Stimulated activated CD8-positive, alpha-beta memory T cell treated with anti-CD3 and anti-CD28 coated beads, Interleukin-12 subunit alpha, Interleukin-12 subunit beta, amount 100 ng/mL, for 24 hours (primary cell): ENCODE data around the gene UBAP1.
"Not testable (repeated sequence)": the region's sequence is repeated elsewhere in the genome, so short reads cannot be mapped to it uniquely, and the experiment has no call there.

Experiments
- DNase-seq: peaks from one replicate; pipeline ENCODE4 v3.0.0-alpha.2; 2020; ENCODE audit errors: extremely low read depth

The UBAP1 gene

DNA sequence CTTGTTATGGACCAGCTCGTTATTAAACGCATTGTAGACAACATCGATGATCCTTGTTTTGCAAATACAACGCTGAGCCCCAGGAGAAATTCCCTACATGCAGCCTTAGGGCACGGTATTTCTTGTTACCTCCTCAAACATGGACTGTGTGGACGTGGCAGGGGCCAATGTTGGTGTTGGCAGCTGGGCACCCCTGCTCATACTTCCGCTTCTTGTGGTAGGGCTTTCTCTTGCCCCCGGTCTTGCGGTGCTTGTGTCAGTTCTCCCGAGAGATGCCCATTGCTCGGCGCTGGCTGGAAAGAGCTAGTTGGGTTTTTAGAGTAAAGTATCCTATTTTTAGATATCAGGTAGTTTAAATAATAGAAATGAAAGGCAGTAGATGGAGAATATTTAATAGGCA is 45.5 kb downstream of the UBAP1 start:
- DNase-seq: no peak

DNA sequence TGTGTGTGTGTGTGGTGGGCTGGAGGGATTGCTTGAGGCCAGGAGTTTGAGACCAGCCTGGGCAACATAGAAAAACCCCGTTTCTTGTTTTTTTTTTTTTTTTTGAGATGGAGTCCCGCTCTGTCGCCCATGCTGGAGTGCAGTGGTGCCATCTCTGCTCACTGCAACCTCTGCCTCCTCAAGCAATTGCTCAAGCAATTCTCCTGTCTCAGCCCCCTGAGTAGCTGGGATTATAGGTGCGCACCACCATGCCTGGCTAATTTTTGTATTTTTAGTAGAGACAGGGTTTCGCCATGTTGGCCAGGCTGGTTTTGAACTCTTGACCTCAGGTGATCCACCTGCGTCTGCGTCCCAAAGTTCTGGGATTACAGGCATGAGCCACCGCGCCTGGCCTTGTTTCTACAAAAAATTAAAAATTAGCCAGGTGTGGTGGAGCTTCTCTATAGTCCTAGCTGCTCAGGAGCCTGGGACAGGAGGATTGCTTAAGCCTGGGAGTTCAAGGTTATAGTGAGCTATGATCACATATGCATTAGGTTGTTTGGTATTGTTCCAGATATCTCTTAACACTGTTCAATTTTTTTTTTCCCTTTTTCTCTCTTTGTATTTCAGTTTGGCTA is 47.4 kb downstream of the UBAP1 start:
- not testable (repeated sequence) for DNase-seq

DNA sequence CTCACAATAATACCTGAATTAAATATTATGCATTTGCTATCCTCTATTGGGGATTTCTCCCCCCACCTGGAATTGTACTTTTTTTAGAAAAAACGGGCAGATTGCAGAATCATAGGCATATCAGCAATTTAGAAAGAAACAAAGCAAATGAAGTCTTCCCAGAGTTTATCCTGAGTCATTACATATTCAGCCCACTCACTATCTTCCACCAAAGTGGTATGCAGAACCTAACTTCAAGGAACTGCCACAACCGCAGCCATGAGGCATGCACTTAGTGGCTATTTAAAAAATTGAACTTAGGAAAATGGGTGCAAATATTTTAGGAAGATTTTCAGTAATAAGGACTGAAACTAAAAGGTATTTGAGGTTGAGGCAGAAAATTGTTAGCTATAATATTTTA is 48.6 kb downstream of the UBAP1 start:
- no peak for DNase-seq

DNA sequence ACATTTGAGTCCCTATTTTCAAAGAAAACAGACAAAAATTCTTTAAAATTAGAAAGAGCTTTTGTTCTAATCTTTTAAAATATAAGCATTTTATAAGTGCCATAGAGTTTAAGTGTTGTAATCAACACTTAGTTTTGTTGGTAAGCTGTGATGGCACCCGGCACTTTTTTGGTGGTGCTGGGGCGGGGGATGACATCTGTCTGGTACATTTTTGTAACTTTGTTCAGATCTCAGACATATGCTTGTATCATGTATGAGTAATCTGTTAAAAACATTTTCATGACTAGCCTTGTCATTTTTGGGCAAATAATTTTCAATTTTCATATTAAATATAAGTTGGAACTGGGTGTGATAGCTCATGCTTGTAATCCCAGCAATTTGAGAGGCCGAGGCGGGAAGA is 51.7 kb downstream of the UBAP1 start:
- no peak for DNase-seq

DNA sequence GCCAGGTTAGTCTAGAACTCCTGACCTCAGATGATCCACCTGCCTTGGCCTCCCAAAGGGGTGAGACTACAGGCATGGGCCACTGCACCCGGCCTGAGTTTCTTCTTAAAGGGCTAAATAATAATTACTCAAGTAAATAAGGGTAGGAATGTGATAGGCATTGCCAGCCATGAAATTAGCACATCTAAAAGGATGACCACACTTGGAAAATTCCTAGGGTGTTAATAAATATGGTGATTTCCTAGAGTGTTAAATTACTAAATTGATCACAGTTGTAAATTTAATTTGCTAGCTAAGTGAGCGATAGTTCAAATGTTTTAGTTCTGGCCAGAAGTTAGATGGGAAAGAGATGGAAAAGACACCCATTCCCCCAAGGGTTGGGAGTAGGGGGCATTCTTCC is 53.4 kb downstream of the UBAP1 start:
- no peak for DNase-seq

DNA sequence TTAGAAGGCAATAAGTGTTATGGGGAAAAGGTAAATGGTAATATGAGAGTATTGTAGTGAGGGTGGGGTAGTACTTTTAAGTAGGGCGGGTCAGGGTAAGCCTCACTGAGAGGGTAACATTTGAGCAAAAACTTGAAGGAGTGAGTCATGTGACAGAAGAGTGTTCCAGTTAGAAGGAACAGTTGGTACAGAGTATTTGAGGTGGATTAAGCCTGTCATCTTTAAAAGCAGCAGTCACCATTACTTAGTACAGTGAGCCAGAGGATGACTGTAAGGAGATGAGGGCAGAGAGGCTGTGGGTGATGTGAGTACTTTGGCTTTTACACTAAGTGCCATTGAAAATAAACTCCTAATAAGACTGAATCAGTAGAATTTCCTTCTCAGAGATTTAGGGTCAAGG is 54.8 kb downstream of the UBAP1 start:
- DNase-seq: no peak

DNA sequence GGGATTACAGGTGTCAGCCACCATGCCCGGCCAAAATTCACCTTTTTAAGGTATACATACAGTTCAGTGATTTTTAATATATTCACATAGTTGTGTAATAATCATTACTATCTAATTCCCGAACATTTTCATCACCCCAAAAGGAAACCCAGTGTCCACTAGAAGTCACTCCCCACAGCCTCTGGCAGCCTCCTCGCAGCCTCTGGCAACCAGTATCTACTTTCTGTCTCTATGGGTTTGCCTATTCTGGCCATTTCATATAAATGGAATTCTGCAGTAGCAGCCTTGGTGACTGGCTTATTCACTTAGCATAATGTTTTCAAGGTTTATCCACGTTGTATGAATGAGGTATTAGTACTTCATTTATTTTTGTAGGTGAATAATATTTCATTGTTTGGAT is 59.0 kb downstream of the UBAP1 start:
- DNase-seq: no peak

DNA sequence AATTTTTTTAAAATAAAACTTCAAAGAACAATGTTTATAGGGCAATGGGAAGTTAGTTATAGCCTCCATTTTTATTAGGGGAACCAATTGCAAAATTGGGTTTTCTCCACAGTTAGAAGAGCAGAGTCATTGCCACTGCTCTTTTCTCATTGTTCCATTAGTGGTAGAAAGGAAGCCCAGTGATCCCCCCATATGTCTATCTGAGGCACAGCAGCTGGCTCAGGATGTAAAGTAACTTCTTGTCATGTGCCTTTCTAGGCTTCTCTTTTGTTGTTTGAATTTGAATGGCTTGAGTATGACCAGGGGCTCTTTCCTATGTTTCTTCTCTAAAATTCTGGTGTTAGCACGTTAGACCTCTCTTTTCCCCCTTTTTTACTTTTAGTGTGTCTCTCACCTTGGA is 61.2 kb downstream of the UBAP1 start:
- no peak for DNase-seq

DNA sequence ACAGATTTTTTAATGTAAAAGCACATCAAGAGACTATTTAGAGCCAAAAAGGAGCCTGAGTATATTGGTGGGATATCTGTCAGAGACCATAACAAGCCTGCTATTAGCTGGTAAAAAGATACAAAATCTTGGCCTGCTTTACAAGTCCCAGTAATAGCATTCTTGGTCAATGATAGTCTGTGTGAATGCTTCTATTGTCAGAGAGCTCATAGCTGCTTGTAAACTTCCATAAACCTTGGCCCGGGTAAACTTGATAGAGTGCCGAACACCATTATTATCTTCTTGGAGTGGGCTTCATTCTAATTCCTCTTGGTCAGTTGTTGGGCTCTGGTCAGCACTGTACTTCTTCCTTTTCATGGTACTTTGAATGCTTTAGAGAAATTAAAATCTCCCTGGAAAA is 64.0 kb downstream of the UBAP1 start:
- DNase-seq: no peak

DNA sequence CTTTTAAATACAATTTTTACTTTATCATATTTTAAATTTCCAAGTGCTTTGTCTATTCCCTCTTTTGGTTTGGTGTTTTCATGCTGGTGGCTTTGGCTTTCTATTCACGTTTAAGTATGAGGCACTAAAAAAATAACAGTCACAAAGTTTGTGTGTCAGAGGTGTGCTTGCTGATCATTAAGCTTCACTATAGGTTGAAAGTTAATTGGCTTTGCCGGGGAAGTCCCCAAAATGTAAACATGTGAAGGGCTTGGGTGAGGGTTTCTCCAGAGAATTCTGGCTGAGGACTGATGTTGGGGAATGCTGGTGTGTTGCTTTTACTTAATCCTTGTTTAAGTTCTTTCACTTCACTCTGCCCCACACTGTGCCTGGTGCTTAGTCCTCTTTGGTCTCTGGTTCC is 66.4 kb downstream of the UBAP1 start:
- DNase-seq: not testable (repeated sequence)

DNA sequence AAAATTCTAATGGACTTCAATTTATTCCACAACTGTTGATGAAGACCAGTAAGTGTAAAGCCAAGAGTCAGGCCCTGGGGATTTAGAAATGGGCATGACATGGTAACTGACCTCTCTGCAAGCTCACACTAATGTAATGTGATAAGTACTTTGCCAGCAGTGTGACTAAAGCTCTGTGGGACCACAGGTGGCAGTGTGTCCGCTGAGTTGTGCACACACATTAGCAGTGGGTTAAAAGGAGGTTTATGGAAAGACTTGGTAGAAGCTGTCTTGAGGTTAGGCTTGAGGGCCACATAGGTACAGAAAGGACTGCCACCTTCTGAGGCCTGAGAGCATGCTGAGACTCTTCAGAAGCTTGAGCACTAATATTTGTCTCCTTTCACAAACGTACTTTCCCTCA is 67.6 kb downstream of the UBAP1 start:
- no peak for DNase-seq

DNA sequence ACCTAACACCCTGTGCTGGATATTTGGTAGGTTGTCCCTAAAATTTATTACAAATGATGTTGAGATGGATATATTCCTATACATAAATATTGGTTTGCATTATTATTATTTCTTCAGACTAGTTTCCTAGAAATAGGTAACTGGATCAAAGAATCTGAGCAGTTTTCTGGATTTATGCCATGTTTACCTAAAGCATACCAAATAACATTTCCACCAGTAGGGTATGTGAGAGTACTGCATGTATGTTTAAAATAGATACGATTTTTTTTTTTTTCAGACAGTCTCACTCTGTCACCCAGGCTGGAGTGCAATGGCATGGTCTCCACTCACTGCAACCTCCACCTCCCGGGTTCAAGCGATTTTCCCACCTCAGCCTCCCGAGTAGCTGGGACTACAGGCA is 68.9 kb downstream of the UBAP1 start:
- DNase-seq: not testable (repeated sequence)

DNA sequence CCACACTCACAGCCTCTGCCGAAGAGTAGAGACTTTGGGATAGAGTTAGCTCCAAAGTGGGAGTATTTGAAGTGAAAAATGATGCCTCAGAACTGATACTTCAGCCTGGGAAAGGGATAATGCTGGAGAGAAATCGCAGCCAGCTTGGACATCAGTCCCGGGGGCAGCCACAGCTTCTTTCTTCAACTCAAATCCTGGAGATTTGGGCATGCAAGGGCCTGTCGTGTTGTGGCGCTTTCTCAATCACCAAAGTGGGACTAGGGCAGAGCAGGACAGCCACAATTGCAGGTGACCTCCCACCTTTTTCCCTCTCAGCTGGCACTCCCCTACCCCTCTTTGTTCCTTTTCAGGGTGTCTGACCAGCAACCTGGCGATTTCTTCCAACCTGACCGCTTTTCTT is 70.4 kb downstream of the UBAP1 start:
- DNase-seq: no peak

DNA sequence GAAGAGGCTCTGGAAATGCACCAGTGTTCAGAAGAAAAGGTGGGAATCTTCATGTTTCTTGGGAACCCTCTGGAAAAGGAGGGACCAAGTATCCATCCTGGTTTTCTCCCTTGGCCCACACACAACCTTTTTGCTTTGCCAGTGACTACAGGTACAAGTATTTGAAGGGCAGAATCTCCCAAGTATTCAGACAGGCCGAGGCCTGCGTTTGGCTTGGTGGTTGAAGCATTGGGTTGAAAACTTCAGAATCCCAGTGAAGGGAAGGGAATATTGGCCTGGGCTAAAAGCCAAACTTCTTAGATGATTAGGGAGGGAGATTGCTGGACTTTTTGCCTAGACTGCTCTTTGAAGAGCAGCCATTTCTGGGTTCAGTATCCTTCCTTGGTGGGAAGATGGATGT is 71.9 kb downstream of the UBAP1 start:
- DNase-seq: no peak

DNA sequence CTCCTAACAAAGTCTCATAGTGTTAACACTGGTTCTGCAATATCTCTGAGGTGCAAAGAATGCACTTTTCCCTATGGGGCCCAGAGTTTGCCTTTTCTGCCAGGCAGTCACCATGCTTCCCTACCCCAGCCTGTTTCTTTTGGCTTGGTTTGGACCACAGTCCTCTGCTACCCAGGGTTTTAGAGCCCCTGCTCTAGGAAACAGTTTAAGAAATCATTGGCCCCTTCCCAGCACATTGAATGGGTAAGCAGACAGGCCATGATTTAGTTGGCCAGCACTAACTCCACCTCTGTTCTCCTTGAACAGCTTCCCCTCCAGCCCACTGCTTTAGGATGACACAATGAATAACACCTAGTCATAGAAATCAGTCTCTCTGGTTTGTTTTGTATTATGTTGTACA is 73.2 kb downstream of the UBAP1 start:
- DNase-seq: no peak

DNA sequence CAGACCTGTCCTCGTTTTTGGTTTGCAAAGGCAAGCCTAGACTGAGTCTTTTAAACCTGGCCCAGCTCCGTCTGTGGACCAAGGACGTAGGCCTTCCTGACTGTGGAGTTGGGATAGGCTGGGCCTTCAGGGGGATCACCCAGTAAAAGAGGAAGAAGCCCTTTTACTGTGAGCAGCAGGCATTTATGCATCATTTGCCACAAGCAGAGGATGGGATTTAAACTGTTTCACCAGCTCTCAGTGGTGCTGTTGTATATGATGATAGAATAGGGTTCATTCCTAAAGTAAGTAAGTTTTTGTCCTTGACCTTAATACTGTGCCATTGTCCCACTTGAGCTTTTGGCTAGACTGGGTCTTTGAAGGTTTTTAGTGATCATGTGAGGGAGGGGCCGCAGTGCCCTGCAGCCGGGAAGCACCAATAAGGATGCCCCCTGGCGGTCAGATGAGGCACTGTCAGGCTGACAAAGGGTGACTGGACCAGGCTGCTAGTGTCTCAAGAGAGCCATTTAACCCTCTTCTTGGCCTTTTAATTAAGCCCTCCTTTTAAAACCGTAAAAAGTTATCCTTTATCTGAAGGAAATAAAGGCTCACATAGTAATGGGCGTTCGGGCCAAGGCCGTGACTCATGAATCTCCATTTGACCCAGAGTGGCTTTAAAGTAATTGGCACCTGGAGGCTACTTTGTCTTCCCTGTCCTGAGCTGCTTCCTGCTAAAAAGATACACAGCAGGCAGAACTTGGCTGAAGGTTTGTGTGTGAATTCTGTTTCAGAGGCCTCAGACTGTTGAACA is 74.0 kb downstream of the UBAP1 start:
- DNase-seq: peak; percentile 8

DNA sequence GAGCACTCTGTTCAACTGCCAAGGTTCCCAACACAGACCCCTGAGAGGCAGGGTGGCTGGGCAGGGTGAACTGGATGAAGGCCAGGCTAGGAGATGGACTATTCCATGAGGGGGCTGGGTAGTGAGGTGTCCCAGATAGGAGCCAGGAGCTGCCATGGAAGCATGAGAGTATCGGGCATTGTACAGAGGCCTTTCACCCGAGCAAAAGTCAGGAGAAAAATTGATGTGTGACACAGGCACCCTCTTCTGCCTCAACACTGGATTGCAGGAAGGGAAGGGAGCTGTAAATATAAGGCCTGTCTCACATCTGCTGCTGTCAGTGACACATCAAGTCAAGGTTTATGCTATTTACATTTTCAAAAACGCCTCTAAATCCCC is 74.6 kb downstream of the UBAP1 start:
- no peak for DNase-seq

DNA sequence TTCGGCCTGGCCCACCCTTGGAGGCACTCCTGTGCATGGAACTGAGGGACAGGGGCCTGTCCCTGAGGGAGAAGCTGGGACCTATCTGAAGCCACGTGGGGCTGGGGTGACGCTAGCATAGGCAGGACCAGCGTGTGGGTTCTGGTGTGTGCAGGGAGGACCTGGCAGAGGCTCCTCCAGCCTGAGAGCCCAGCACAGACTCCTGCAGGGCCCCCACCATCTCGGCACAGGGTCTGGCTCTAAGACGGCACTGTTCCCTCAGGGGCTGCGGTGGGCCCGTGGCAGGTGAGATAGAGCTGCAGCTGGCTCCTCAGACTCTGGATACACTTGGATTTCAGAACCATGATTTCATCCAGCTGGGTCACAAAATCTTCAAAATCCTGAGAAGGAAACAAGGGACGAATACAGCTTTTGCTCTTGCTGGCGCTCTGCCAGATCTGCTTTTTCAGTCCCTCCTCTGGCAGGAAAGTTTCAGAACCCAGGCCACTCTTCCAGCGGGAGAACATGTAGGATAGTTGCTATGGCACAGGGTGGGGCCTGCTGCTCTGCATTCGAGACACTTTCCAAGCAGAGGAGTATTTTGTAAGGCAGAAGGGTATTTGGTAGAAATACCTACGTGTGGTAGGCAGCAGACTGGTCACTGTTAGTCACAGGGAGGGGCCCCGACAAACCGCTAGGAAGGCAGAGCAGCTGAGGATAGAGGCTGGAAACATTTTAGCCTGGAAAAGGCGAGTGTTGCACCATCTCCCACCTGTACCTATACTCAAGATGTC is 75.5 kb downstream of the UBAP1 start:
- no peak for DNase-seq

DNA sequence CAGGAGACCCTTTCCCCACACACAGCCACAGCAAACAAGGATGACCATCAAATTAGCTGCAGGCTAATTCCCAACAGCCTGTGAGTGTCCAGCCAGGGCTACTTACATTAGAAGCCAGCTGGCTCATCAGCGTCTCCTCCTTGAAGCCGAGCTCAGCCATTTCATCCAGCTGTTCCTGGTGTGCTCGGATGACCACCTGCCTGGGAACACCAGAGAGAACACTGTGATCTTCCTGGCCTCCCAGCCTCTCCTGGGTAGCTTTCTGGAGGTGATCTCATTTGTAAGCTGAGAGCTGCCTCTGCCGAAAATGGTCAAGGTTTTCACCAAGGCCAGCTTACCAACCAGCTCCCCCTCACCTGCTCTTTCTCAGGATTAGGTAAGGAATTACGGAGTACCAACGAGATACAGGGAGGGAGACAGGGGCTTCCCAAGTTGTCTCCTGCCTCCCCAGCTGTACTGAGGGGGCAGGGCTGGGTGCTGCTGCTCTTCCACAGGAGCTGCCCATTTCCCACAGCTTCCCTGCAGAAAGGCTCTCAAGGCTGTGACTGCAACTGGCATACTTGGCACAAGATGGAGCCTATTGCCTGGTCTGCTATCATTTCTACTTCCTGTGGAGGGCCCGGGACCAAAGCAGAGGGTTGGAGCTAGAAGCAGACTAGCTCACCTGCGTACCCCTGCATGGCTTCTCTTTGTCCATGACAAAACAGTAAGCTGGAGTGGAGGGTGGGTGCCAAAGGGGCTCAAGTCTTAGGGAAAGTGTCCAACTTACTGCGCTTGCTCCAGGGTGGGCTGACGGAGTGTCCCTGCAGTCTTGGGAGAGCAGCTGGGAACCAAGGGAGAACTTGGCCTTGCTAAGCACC is 76.4 kb downstream of the UBAP1 start:
- no peak for DNase-seq

DNA sequence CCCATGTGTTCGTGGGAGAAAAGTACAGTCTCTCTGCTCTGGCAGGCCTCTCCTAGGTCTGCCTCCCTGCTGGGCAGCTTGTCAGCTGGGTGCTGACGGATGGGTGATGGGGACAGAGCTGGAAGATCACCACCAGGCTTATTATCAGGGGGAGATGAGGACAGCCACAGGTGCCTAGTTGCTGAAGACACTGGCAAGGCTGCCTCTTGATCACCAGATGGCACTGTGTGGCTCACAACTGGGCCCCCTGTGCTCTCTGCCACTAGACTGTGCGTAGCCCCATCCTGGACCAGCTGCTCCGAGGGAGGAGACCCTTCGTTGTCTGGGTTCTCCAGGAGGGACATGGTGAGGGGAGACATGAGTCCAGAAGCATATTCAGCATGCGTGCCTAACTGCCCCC is 77.3 kb downstream of the UBAP1 start:
- no peak for DNase-seq

DNA sequence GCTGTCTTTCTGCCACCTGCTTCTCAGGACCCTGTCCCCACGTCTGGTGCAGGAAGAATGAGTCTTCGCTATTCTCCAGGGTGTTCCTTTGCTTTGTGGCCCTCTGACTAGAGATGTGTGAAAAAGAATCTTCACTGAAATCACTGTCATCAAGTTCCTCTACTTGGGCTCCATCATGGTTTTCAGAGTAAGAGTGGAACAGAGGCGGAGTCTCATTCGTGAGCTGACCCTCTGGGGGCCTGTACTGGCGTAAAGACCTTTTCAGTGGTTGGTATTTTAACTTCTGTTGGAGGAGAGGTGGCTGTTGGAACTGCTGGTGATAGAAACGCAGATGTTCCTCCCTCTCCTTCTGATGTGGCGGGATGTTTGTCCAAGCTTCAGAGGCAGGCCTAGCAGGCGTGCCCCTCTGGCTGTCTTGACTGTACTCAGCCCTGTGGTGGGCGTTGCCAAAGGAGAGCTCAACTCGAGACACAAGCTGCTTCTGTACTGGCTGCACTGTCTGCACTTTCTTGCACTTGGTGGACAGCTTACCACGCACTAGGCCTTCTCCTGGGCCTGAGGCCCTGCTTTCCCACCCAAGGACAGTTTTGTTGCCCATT is 78.2 kb downstream of the UBAP1 start:
- no peak for DNase-seq

DNA sequence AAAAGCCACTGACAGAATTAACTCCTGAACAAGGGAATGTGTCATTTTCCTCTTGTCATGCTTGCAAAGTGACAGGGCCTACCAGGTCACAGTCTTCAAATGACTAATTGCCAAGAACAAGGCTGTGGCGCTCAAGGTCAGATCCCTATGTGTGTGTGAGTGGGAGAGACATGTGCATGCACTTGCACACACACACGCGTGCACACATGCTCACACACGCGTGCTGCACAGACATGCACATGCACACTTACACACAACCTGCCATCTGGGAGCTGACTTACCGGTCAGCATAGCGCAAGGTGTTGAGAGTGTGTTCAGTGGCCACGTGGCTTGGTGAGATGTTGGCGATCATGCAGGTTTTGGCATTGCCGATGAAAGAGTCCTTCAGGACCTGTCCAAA is 80.5 kb downstream of the UBAP1 start:
- DNase-seq: no peak
